ENCODE measurements around the gene WBP1L.

DNA sequence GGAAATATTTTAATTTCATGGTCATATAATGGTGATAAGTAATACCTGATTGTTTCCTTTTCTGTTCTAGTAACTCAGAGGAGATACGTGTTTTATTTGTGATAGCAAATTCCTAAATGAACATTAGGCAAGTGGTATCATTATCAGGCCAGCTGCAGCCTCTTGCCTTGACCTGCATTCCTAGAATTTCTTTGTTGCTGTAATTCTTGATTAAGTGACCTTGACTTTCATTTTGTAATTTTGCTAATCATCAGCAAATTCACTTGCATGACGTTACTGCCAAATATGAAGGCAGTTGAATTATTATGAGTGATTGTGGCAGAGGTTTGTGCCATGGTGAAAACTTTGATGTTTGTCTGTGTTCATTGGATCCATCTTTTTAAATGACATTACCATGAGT, 119.9 kb downstream of the WBP1L start:
- TF ChIP-seq, protein P1, sequence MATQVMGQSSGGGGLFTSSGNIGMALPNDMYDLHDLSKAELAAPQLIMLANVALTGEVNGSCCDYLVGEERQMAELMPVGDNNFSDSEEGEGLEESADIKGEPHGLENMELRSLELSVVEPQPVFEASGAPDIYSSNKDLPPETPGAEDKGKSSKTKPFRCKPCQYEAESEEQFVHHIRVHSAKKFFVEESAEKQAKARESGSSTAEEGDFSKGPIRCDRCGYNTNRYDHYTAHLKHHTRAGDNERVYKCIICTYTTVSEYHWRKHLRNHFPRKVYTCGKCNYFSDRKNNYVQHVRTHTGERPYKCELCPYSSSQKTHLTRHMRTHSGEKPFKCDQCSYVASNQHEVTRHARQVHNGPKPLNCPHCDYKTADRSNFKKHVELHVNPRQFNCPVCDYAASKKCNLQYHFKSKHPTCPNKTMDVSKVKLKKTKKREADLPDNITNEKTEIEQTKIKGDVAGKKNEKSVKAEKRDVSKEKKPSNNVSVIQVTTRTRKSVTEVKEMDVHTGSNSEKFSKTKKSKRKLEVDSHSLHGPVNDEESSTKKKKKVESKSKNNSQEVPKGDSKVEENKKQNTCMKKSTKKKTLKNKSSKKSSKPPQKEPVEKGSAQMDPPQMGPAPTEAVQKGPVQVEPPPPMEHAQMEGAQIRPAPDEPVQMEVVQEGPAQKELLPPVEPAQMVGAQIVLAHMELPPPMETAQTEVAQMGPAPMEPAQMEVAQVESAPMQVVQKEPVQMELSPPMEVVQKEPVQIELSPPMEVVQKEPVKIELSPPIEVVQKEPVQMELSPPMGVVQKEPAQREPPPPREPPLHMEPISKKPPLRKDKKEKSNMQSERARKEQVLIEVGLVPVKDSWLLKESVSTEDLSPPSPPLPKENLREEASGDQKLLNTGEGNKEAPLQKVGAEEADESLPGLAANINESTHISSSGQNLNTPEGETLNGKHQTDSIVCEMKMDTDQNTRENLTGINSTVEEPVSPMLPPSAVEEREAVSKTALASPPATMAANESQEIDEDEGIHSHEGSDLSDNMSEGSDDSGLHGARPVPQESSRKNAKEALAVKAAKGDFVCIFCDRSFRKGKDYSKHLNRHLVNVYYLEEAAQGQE (IDR thresholded peaks at IDR 0.05; ENCODE audit: insufficient replicate concordance, low read depth), result no peak
- TF ChIP-seq, protein P2, sequence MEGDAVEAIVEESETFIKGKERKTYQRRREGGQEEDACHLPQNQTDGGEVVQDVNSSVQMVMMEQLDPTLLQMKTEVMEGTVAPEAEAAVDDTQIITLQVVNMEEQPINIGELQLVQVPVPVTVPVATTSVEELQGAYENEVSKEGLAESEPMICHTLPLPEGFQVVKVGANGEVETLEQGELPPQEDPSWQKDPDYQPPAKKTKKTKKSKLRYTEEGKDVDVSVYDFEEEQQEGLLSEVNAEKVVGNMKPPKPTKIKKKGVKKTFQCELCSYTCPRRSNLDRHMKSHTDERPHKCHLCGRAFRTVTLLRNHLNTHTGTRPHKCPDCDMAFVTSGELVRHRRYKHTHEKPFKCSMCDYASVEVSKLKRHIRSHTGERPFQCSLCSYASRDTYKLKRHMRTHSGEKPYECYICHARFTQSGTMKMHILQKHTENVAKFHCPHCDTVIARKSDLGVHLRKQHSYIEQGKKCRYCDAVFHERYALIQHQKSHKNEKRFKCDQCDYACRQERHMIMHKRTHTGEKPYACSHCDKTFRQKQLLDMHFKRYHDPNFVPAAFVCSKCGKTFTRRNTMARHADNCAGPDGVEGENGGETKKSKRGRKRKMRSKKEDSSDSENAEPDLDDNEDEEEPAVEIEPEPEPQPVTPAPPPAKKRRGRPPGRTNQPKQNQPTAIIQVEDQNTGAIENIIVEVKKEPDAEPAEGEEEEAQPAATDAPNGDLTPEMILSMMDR (IDR thresholded peaks at IDR 0.05; ENCODE audit: insufficient read depth, low read length), result no peak

Measured in HL-60 (cell line).